Measurements from ENCODE around the gene UNC5A.

UNC5A gene

DNA sequence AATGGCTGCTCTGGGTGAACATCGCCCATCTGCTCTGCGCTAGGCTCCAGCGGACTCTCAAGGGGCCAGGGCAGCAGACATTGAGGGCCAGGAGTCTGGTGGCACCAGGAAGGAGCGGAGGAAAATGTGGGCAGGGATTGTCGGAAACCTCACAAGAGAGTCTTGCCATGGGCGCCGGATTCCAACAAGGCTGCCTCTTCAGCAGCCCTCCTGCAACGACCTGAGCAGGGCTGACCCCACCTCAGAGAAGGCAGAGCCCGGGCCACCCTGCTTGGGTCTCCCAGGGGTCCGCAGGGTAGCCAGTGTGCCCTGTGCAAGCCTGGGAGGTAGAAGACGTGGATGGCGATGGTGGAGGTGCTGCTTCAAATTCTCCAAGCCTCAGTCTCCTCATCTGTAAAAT lies 11.4 kb upstream of the UNC5A start:
- Histone ChIP-seq H4K91ac (ENCODE audit: low read length) (no peak overlapping the region), H3K27ac (ENCODE audit: low read length, poor library complexity, severe bottlenecking) (no peak overlapping the region), H3K4me1 (ENCODE audit: control insufficient read depth, insufficient read depth, low read depth, low read length) (peaks cover 4% of the 10 kb centered on the region), H3K4me2 (ENCODE audit: low read length, poor library complexity, severe bottlenecking) (no peak overlapping the region), H2AK5ac (ENCODE audit: low read length, severe bottlenecking) (no peak overlapping the region), H3K79me1 (replicated peaks; ENCODE audit: low read length, poor library complexity, severe bottlenecking) (no peaks in the 10 kb centered on the region), H3K18ac (ENCODE audit: low read depth in 1 of 2, low read length in 2 of 2) (no peak overlapping the region), H3K27me3 (ENCODE audit: control insufficient read depth in 1 of 2, insufficient read depth in 1 of 2, low read length in 2 of 2) (peaks cover 45 to 88% of the 10 kb centered on the region in 2 experiments), H4K8ac (ENCODE audit: low read length) (no peak overlapping the region), H3K4me3 (ENCODE audit: insufficient read depth in 1 of 2, low read depth in 1 of 2, low read length in 2 of 2) (no peak overlapping the region), H3K9ac (ENCODE audit: low read length) (no peak overlapping the region), H3K9me3 (ENCODE audit: control insufficient read depth, low read length) (no peaks in the 10 kb centered on the region), H3K36me3 (ENCODE audit: control insufficient read depth in 1 of 2, insufficient read depth in 2 of 2, low read depth in 1 of 2, low read length in 2 of 2) (no peaks in the 10 kb centered on the region), H2BK120ac (ENCODE audit: low read depth, low read length) (no peak overlapping the region), H2BK5ac (ENCODE audit: low read depth, low read length, poor library complexity, severe bottlenecking) (no peak overlapping the region), H3K23ac (ENCODE audit: low read length in 2 of 2) (no peak overlapping the region), H2BK12ac (ENCODE audit: low read length in 2 of 2) (no peak overlapping the region), H3K14ac (ENCODE audit: low read length in 2 of 2) (no peak overlapping the region), H2AFZ (ENCODE audit: low read depth, low read length) (no peak overlapping the region), H2BK15ac (ENCODE audit: low read depth, poor library complexity, severe bottlenecking) (no peak overlapping the region), H3K4ac (ENCODE audit: low read depth in 1 of 2, low read length in 2 of 2) (no peak overlapping the region)
- no peak for DNase-seq
- WGBS: 84% methylated on average over 12 of the region's 12 CpGs

DNA sequence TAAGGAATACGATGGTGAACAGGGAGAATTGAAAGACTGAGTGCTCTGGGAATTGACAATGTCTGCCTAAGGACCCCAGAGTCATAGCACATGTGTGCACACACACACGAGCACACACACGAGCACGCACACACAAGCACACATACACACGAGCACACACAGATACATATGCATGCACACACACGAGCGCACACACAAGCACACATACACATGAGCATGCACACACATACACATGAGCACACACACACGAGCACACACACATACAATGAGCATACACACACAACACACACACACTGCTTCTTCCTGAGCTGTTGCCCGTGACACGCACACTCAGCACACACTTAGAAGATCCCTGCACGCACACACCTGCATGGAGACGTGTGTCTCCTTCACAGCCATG lies 10.9 kb upstream of the UNC5A start:
- H3K14ac ChIP-seq (ENCODE audit: low read length in 2 of 2): no peak overlapping the region
- DNase-seq: no peak
- H4K8ac ChIP-seq (ENCODE audit: low read length): no peak overlapping the region
- H2AK5ac ChIP-seq (ENCODE audit: low read length, severe bottlenecking): no peak overlapping the region
- H3K9me3 ChIP-seq (ENCODE audit: control insufficient read depth, low read length): no peaks in the 10 kb centered on the region
- no peak overlapping the region for H3K9ac ChIP-seq (ENCODE audit: low read length)
- H3K27me3 ChIP-seq (ENCODE audit: control insufficient read depth in 1 of 2, insufficient read depth in 1 of 2, low read length in 2 of 2): peaks cover 45 to 88% of the 10 kb centered on the region in 2 experiments
- H3K27ac ChIP-seq (ENCODE audit: low read length, poor library complexity, severe bottlenecking): no peak overlapping the region
- H3K4me2 ChIP-seq (ENCODE audit: low read length, poor library complexity, severe bottlenecking): no peak overlapping the region
- no peak overlapping the region for H3K18ac ChIP-seq (ENCODE audit: low read depth in 1 of 2, low read length in 2 of 2)
- H3K4me3 ChIP-seq (ENCODE audit: insufficient read depth in 1 of 2, low read depth in 1 of 2, low read length in 2 of 2): no peak overlapping the region
- WGBS: 90% methylated on average over 12 of the region's 12 CpGs
- H3K4me1 ChIP-seq (ENCODE audit: control insufficient read depth, insufficient read depth, low read depth, low read length): peaks cover 4% of the 10 kb centered on the region
- H2BK15ac ChIP-seq (ENCODE audit: low read depth, poor library complexity, severe bottlenecking): no peak overlapping the region
- H3K79me1 ChIP-seq (replicated peaks; ENCODE audit: low read length, poor library complexity, severe bottlenecking): no peaks in the 10 kb centered on the region
- no peak overlapping the region for H2BK5ac ChIP-seq (ENCODE audit: low read depth, low read length, poor library complexity, severe bottlenecking)
- no peak overlapping the region for H2AFZ ChIP-seq (ENCODE audit: low read depth, low read length)
- no peak overlapping the region for H4K91ac ChIP-seq (ENCODE audit: low read length)
- H3K23ac ChIP-seq (ENCODE audit: low read length in 2 of 2): no peak overlapping the region
- no peak overlapping the region for H2BK120ac ChIP-seq (ENCODE audit: low read depth, low read length)
- no peaks in the 10 kb centered on the region for H3K36me3 ChIP-seq (ENCODE audit: control insufficient read depth in 1 of 2, insufficient read depth in 2 of 2, low read depth in 1 of 2, low read length in 2 of 2)
- no peak overlapping the region for H2BK12ac ChIP-seq (ENCODE audit: low read length in 2 of 2)
- H3K4ac ChIP-seq (ENCODE audit: low read depth in 1 of 2, low read length in 2 of 2): no peak overlapping the region

DNA sequence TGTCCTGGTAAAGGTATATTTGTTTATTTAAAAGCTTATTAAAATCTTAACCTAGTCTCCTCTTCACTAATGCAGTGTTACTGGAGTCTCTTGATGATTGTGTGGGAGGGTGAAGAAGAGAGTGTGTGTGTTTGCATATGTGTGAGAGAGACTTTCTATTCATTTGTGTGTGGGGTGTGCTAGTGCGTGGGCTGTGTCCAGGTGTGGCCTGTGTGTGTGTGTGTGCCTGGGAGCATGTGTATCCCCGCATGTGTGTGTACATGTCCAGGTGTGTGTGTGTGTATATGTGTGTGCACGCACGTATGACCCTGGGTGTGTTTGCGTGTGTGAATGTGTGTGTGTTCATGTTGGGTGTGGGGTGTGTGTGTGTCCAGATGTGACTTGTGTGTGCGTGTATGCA lies 10.3 kb upstream of the UNC5A start:
- H3K9ac ChIP-seq (ENCODE audit: low read length): no peak overlapping the region
- H3K18ac ChIP-seq (ENCODE audit: low read depth in 1 of 2, low read length in 2 of 2): no peak overlapping the region
- no peaks in the 10 kb centered on the region for H3K9me3 ChIP-seq (ENCODE audit: control insufficient read depth, low read length)
- no peak overlapping the region for H2BK5ac ChIP-seq (ENCODE audit: low read depth, low read length, poor library complexity, severe bottlenecking)
- H3K4me2 ChIP-seq (ENCODE audit: low read length, poor library complexity, severe bottlenecking): no peak overlapping the region
- WGBS: 95% methylated on average over 6 of the region's 6 CpGs
- no peak overlapping the region for H2BK15ac ChIP-seq (ENCODE audit: low read depth, poor library complexity, severe bottlenecking)
- H2BK12ac ChIP-seq (ENCODE audit: low read length in 2 of 2): no peak overlapping the region
- no peak overlapping the region for H2AFZ ChIP-seq (ENCODE audit: low read depth, low read length)
- H2AK5ac ChIP-seq (ENCODE audit: low read length, severe bottlenecking): no peak overlapping the region
- H3K4ac ChIP-seq (ENCODE audit: low read depth in 1 of 2, low read length in 2 of 2): no peak overlapping the region
- H3K36me3 ChIP-seq (ENCODE audit: control insufficient read depth in 1 of 2, insufficient read depth in 2 of 2, low read depth in 1 of 2, low read length in 2 of 2): no peaks in the 10 kb centered on the region
- H4K91ac ChIP-seq (ENCODE audit: low read length): peak overlapping the region; percentile 35
- H4K8ac ChIP-seq (ENCODE audit: low read length): no peak overlapping the region
- H2BK120ac ChIP-seq (ENCODE audit: low read depth, low read length): no peak overlapping the region
- no peaks in the 10 kb centered on the region for H3K79me1 ChIP-seq (replicated peaks; ENCODE audit: low read length, poor library complexity, severe bottlenecking)
- H3K4me3 ChIP-seq (ENCODE audit: insufficient read depth in 1 of 2, low read depth in 1 of 2, low read length in 2 of 2): no peak overlapping the region
- peaks cover 50 to 88% of the 10 kb centered on the region in 2 experiments for H3K27me3 ChIP-seq (ENCODE audit: control insufficient read depth in 1 of 2, insufficient read depth in 1 of 2, low read length in 2 of 2)
- H3K14ac ChIP-seq (ENCODE audit: low read length in 2 of 2): no peak overlapping the region
- DNase-seq: no peak
- H3K27ac ChIP-seq (ENCODE audit: low read length, poor library complexity, severe bottlenecking): no peak overlapping the region
- no peak overlapping the region for H3K23ac ChIP-seq (ENCODE audit: low read length in 2 of 2)
- peaks cover 4% of the 10 kb centered on the region for H3K4me1 ChIP-seq (ENCODE audit: control insufficient read depth, insufficient read depth, low read depth, low read length)

DNA sequence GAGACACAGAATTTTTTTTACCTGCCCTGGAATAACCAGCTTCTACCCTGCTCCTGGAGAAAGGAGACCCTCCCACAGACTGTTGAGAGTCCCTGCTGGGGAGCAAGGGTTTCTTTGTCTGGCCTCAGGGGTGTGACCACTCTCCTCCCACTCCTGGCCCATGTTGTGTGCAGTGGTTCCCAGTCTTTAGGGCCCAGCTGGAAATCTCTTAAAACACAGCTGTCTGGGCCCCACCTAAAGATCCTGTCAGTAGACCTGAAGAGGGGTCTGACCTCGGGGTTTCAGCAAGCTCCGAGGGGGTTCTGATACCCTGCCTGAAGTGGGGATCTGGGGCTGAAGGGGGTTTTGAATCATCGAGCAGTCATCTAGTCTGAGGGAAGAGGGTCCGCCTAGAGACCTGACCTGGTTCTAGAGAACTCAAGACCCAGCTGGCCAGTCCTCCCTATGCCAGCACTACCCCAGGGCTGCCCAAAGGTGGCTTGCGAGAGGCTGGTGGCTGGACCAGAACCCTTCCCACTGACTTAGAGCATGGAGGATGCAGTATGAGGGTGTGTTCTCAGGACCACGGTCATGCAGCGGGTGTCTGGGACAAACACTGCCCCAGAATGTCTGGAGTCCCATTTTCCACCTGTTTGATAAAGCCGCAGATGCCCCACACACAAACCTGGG lies 8.1 kb upstream of the UNC5A start:
- Histone ChIP-seq H3K79me1 (replicated peaks; ENCODE audit: low read length, poor library complexity, severe bottlenecking) (no peaks in the 10 kb centered on the region), H2AK5ac (ENCODE audit: low read length, severe bottlenecking) (no peak overlapping the region), H3K36me3 (ENCODE audit: control insufficient read depth in 1 of 2, insufficient read depth in 2 of 2, low read depth in 1 of 2, low read length in 2 of 2) (no peaks in the 10 kb centered on the region), H4K8ac (ENCODE audit: low read length) (no peak overlapping the region), H3K27ac (ENCODE audit: low read length, poor library complexity, severe bottlenecking) (no peak overlapping the region), H3K4me3 (ENCODE audit: insufficient read depth in 1 of 2, low read depth in 1 of 2, low read length in 2 of 2) (no peak overlapping the region), H3K18ac (ENCODE audit: low read depth in 1 of 2, low read length in 2 of 2) (no peak overlapping the region), H3K4me2 (ENCODE audit: low read length, poor library complexity, severe bottlenecking) (no peak overlapping the region), H3K4me1 (ENCODE audit: control insufficient read depth, insufficient read depth, low read depth, low read length) (peaks cover 2% of the 10 kb centered on the region), H3K9ac (ENCODE audit: low read length) (no peak overlapping the region), H2BK120ac (ENCODE audit: low read depth, low read length) (no peak overlapping the region), H3K14ac (ENCODE audit: low read length in 2 of 2) (no peak overlapping the region), H2BK12ac (ENCODE audit: low read length in 2 of 2) (no peak overlapping the region), H3K9me3 (ENCODE audit: control insufficient read depth, low read length) (no peaks in the 10 kb centered on the region), H3K23ac (ENCODE audit: low read length in 2 of 2) (no peak overlapping the region), H4K91ac (ENCODE audit: low read length) (no peak overlapping the region), H3K27me3 (ENCODE audit: control insufficient read depth in 1 of 2, insufficient read depth in 1 of 2, low read length in 2 of 2) (peaks cover 52 to 85% of the 10 kb centered on the region in 2 experiments), H2BK15ac (ENCODE audit: low read depth, poor library complexity, severe bottlenecking) (no peak overlapping the region), H2BK5ac (ENCODE audit: low read depth, low read length, poor library complexity, severe bottlenecking) (no peak overlapping the region), H2AFZ (ENCODE audit: low read depth, low read length) (no peak overlapping the region), H3K4ac (ENCODE audit: low read depth in 1 of 2, low read length in 2 of 2) (no peak overlapping the region)
- no peak for DNase-seq
- WGBS: 87% methylated on average over 8 of the region's 8 CpGs

All from mesenchymal stem cell (in vitro differentiated cells and primary cell).